Hepatocyte (in vitro differentiated cells): Measurements from ENCODE around the gene NR3C2. TPM values are rescaled to one million over a fixed set of nuclear protein-coding genes. Genes with fewer than 3 reads are reported as not detected.

Source experiments
- DNase-seq: peaks from one replicate; pipeline ENCODE4 v3.0.0-alpha.2; 2016; ENCODE audit warnings: low spot score
- H2AFZ ChIP-seq: fragments of 200-600 bp; sonication (generic); 2 replicates; pipeline ENCODE4 v1.6.0; 2016; ENCODE audit warnings: antibody characterized with exemption, mild to moderate bottlenecking
- H3K27ac ChIP-seq: fragments of 200-600 bp; sonication (generic); 2 replicates; pipeline ENCODE4 v1.5.1; 2016; ENCODE audit warnings: mild to moderate bottlenecking
- H3K27me3 ChIP-seq: fragments of 200-600 bp; sonication (generic); 2 replicates; pipeline ENCODE4 v1.6.1; 2016
- H3K36me3 ChIP-seq: fragments of 200-600 bp; sonication (generic); replicated peaks from 2 replicates; pipeline ENCODE4 v1.5.1; 2016; ENCODE audit warnings: low read depth; ENCODE audit not compliant: insufficient read depth
- H3K4me1 ChIP-seq: fragments of 200-600 bp; sonication (generic); 2 replicates; pipeline ENCODE4 v1.5.1; 2016; ENCODE audit warnings: mild to moderate bottlenecking, moderate library complexity; ENCODE audit not compliant: insufficient read depth
- H3K4me2 ChIP-seq: fragments of 200-600 bp; sonication (generic); 2 replicates; pipeline ENCODE4 v1.6.0; 2016
- H3K4me3 ChIP-seq: fragments of 200-600 bp; sonication (generic); 2 replicates; pipeline ENCODE4 v1.5.1; 2016; ENCODE audit warnings: mild to moderate bottlenecking
- H3K79me2 ChIP-seq: fragments of 200-600 bp; sonication (generic); 2 replicates; pipeline ENCODE4 v1.6.0; 2017; ENCODE audit warnings: mild to moderate bottlenecking
- H3K9me2 ChIP-seq: fragments of 200-600 bp; sonication (generic); replicated peaks from 2 replicates; pipeline ENCODE4 v1.6.0; 2017; ENCODE audit warnings: mild to moderate bottlenecking; ENCODE audit not compliant: insufficient read depth
- H3K9me3 ChIP-seq: fragments of 200-600 bp; sonication (generic); 2 replicates; pipeline ENCODE4 v1.5.1; 2016; ENCODE audit warnings: low read depth, mild to moderate bottlenecking
- H4K20me1 ChIP-seq: fragments of 200-600 bp; sonication (generic); 2 replicates; pipeline ENCODE4 v1.6.0; 2016; ENCODE audit warnings: mild to moderate bottlenecking; ENCODE audit not compliant: insufficient read depth, poor library complexity, severe bottlenecking
- CTCF ChIP-seq: fragments of 200-600 bp; sonication (generic); IDR thresholded peaks from 2 replicates; pipeline ENCODE4 v1.5.1; 2016; ENCODE audit warnings: antibody characterized with exemption, mild to moderate bottlenecking; ENCODE audit not compliant: poor library complexity
- EZH2 ChIP-seq: fragments of 200-600 bp; sonication (generic); IDR thresholded peaks from 2 replicates; pipeline ENCODE4 v1.6.1; 2016; ENCODE audit warnings: antibody characterized with exemption, mild to moderate bottlenecking, borderline replicate concordance
- EZH2phosphoT487 ChIP-seq: fragments of 200-600 bp; sonication (generic); IDR thresholded peaks from one replicate; pipeline ENCODE4 v1.6.1; 2018; ENCODE audit warnings: antibody characterized with exemption, mild to moderate bottlenecking, low read depth, moderate library complexity; ENCODE audit not compliant: unreplicated experiment, severe bottlenecking
- WGBS: methylation state at CpG from one replicate; pipeline ENCODE4 v1.1.6; 2016; ENCODE audit warnings: low lambda C conversion rate; ENCODE audit errors: missing lambda C conversion rate; 5-methylcytosine and 5-hydroxymethylcytosine counted together
- polyA plus RNA-seq: library from polyadenylated mRNA; unstranded; fragments of >200 nt; fragmentation: Nextera tagmentation; extraction: Ambion mirVana; gene quantifications from 2 replicates; pipeline ENCODE4 v1.2.1, GENCODE V29; 2016
- total RNA-seq: library from RNA; depleted of rRNA; stranded (reverse); fragments of >200 nt; gene quantifications from 2 replicates; pipeline ENCODE4 v1.2.3, GENCODE V29; 2014

Gene NR3C2
- total and polyA plus RNA-seq, 2 experiments from 2014 or later = 2.3 to 7.1 TPM

- 99% methylated on average over 3 of the region's 3 CpGs for WGBS
- no peak overlapping the region for H3K4me2 ChIP-seq
- H3K4me3 ChIP-seq = no peak overlapping the region
- H3K4me1 ChIP-seq = no peaks in the 10 kb centered on the region
- H3K27ac ChIP-seq = no peak overlapping the region
- no peak overlapping the region for H2AFZ ChIP-seq
- no peaks in the 10 kb centered on the region for H3K36me3 ChIP-seq
- no peaks in the 10 kb centered on the region for H3K9me2 ChIP-seq
- no peaks in the 10 kb centered on the region for H3K79me2 ChIP-seq
- DNase-seq = no peak
- TF ChIP-seq EZH2phosphoT487 = no peak
- no peak for TF ChIP-seq EZH2
- no peak for TF ChIP-seq CTCF
- no peaks in the 10 kb centered on the region for H4K20me1 ChIP-seq
- no peaks in the 10 kb centered on the region for H3K9me3 ChIP-seq
- no peaks in the 10 kb centered on the region for H3K27me3 ChIP-seq
Observed at GRCh38 chr4:148075438-148075837, 366.8 kb downstream of the NR3C2 start.

- Histone ChIP-seq H3K36me3 (no peaks in the 10 kb centered on the region), H4K20me1 (no peaks in the 10 kb centered on the region), H3K9me2 (no peaks in the 10 kb centered on the region), H3K27ac (no peak overlapping the region), H3K79me2 (no peaks in the 10 kb centered on the region), H3K27me3 (no peaks in the 10 kb centered on the region), H3K4me3 (no peak overlapping the region), H2AFZ (no peak overlapping the region), H3K9me3 (no peaks in the 10 kb centered on the region), H3K4me2 (no peak overlapping the region), H3K4me1 (no peaks in the 10 kb centered on the region)
- no peak for DNase-seq
- WGBS = 97% methylated on average over 5 of the region's 5 CpGs
- TF ChIP-seq EZH2 = no peak
- no peak for TF ChIP-seq EZH2phosphoT487
- TF ChIP-seq CTCF = no peak
Observed at GRCh38 chr4:148074462-148074861, 367.8 kb downstream of the NR3C2 start.

GRCh38 chr4:148073349-148073748, 368.9 kb downstream of the NR3C2 start:
- H3K27me3 ChIP-seq = no peaks in the 10 kb centered on the region
- no peak for TF ChIP-seq CTCF
- TF ChIP-seq EZH2 = no peak
- no peak for TF ChIP-seq EZH2phosphoT487
- H4K20me1 ChIP-seq = no peaks in the 10 kb centered on the region
- no peak overlapping the region for H3K4me2 ChIP-seq
- H3K36me3 ChIP-seq = no peaks in the 10 kb centered on the region
- DNase-seq = no peak
- H3K27ac ChIP-seq = no peak overlapping the region
- WGBS = 95% methylated on average over 6 of the region's 6 CpGs
- H3K4me1 ChIP-seq = no peaks in the 10 kb centered on the region
- H3K9me3 ChIP-seq = no peaks in the 10 kb centered on the region
- no peaks in the 10 kb centered on the region for H3K9me2 ChIP-seq
- no peak overlapping the region for H3K4me3 ChIP-seq
- H2AFZ ChIP-seq = no peak overlapping the region
- H3K79me2 ChIP-seq = no peaks in the 10 kb centered on the region

GRCh38 chr4:148072789-148073188, 369.4 kb downstream of the NR3C2 start:
- no peaks in the 10 kb centered on the region for H3K27me3 ChIP-seq
- no peak overlapping the region for H3K4me2 ChIP-seq
- no peaks in the 10 kb centered on the region for H3K9me2 ChIP-seq
- no peaks in the 10 kb centered on the region for H3K9me3 ChIP-seq
- TF ChIP-seq EZH2 (no peak), CTCF (no peak), EZH2phosphoT487 (no peak)
- no peaks in the 10 kb centered on the region for H3K36me3 ChIP-seq
- H3K4me3 ChIP-seq = no peak overlapping the region
- no peaks in the 10 kb centered on the region for H3K4me1 ChIP-seq
- no peak overlapping the region for H3K27ac ChIP-seq
- H3K79me2 ChIP-seq = no peaks in the 10 kb centered on the region
- H2AFZ ChIP-seq = no peak overlapping the region
- H4K20me1 ChIP-seq = no peaks in the 10 kb centered on the region
- no peak for DNase-seq
- 95% methylated on average over 9 of the region's 9 CpGs for WGBS
